HepG2 (cell line): ENCODE data around the gene TNNI2. TPM values are rescaled to one million over a fixed set of nuclear protein-coding genes. Genes with fewer than 3 reads are reported as not detected.
A peak's percentile ranks its signal among the peaks of the same experiment; 100 is the strongest.

Experiments
- AHR ChIP-seq: IDR thresholded peaks from 2 replicates; pipeline ENCODE4 v1.6.1; 2018; ENCODE audit warnings: missing genetic modification reagents, missing compliant biosample characterization
- CCDC6 ChIP-seq: sonication (generic); formaldehyde crosslinking; IDR thresholded peaks from 2 replicates; pipeline ENCODE4 v1.8.1; 2022; ENCODE audit warnings: mild to moderate bottlenecking, missing genetic modification reagents, moderate library complexity
- CREB1 ChIP-seq, 2 experiments: fragments of 450-650 bp in 1 of 2; IDR thresholded peaks; 2 replicates each; pipeline ENCODE4 v1.6.1; 2016 to 2017; ENCODE audit warnings: control low read depth in 1 of 2, mild to moderate bottlenecking in 1 of 2, missing compliant biosample characterization in 1 of 2, missing genetic modification characterization in 1 of 2
- FOXO1 ChIP-seq: sonication (generic); formaldehyde crosslinking; IDR thresholded peaks from 2 replicates; pipeline ENCODE4 v1.4.0; 2020; ENCODE audit warnings: missing genetic modification reagents
- HNF4A ChIP-seq: sonication (generic); formaldehyde crosslinking; IDR thresholded peaks from 2 replicates; pipeline ENCODE4 v1.4.0; 2020; ENCODE audit warnings: missing genetic modification reagents
- NONO ChIP-seq, 2 experiments: fragments of 450-650 bp in 1 of 2; sonication (generic) in 1 of 2; formaldehyde crosslinking in 1 of 2; IDR thresholded peaks in 1 of 2; conservative IDR thresholded peaks in 1 of 2; 2 replicates each; pipeline versions ENCODE4 v1.6.1 to v1.8.0; 2017 to 2022; ENCODE audit warnings: mild to moderate bottlenecking in 1 of 2, missing genetic modification reagents in 1 of 2, moderate library complexity in 1 of 2
- PAWR ChIP-seq: sonication (generic); formaldehyde crosslinking; IDR thresholded peaks from 2 replicates; pipeline ENCODE4 v1.4.0; 2020; ENCODE audit warnings: missing genetic modification reagents, mild to moderate bottlenecking, borderline replicate concordance
- PHF21A ChIP-seq: sonication (generic); formaldehyde crosslinking; IDR thresholded peaks from 2 replicates; pipeline ENCODE4 v1.5.0; 2020; ENCODE audit warnings: mild to moderate bottlenecking, missing genetic modification reagents
- RBM39 ChIP-seq: fragments of 200-400 bp; formaldehyde crosslinking; IDR thresholded peaks from one replicate; pipeline ENCODE4 v1.6.1; 2018; ENCODE audit warnings: antibody characterized with exemption, mild to moderate bottlenecking, low read depth, low read length; ENCODE audit not compliant: poor library complexity, severe bottlenecking
- ZNF12 ChIP-seq: sonication (generic); formaldehyde crosslinking; IDR thresholded peaks from 2 replicates; pipeline ENCODE4 v1.5.0; 2020; ENCODE audit warnings: missing genetic modification reagents
- ZNF30 ChIP-seq: sonication (generic); formaldehyde crosslinking; IDR thresholded peaks from 2 replicates; pipeline ENCODE4 v1.5.0; 2020; ENCODE audit warnings: mild to moderate bottlenecking, missing genetic modification reagents
- ZNF569 ChIP-seq: sonication (generic); formaldehyde crosslinking; IDR thresholded peaks from 2 replicates; pipeline ENCODE4 v1.5.0; 2020; ENCODE audit warnings: mild to moderate bottlenecking, missing genetic modification reagents, moderate library complexity, borderline replicate concordance
- ZSCAN30 ChIP-seq: sonication (generic); formaldehyde crosslinking; IDR thresholded peaks from 2 replicates; pipeline ENCODE4 v1.5.0; 2020; ENCODE audit warnings: mild to moderate bottlenecking, missing genetic modification reagents
- polyA plus RNA-seq, 8 experiments: library from polyadenylated mRNA; depleted of rRNA in 3 of 8; stranded (reverse) in 7 of 8; unstranded in 1 of 8; fragments of >200 nt; fragmentation: Illumina TruSeq in 4 of 8; extraction: Trizol in 4 of 8; gene quantifications; 2 replicates each; pipeline versions ENCODE4 v1.2.1 to v1.2.3, GENCODE V29; 2011 to 2016; ENCODE audit warnings: low read depth in 4 of 8, missing spikeins in 1 of 8, mixed read lengths in 1 of 8; ENCODE audit not compliant: insufficient read depth in 1 of 8
- total RNA-seq, 5 experiments: library from RNA; depleted of rRNA; stranded (reverse); fragments of >200 nt; fragmentation: Illumina TruSeq; extraction: Trizol; gene quantifications; 2 replicates each; pipeline ENCODE4 v1.2.3, GENCODE V29; 2016; ENCODE audit warnings: low read depth in 1 of 5
- TF ChIP-seq, protein P1 (sequence below): sonication (generic); formaldehyde crosslinking; IDR thresholded peaks from 2 replicates; pipeline ENCODE4 v1.4.0; 2020; ENCODE audit warnings: missing genetic modification reagents
- TF ChIP-seq, protein P2 (sequence below): sonication (generic); formaldehyde crosslinking; IDR thresholded peaks from 2 replicates; pipeline ENCODE4 v1.5.0; 2020; ENCODE audit warnings: missing genetic modification reagents
- TF ChIP-seq, protein P3 (sequence below): sonication (generic); formaldehyde crosslinking; IDR thresholded peaks from 2 replicates; pipeline ENCODE4 v1.4.0; 2020; ENCODE audit warnings: mild to moderate bottlenecking, missing genetic modification reagents
- TF ChIP-seq, protein P4 (sequence below): sonication (generic); formaldehyde crosslinking; IDR thresholded peaks from 2 replicates; pipeline ENCODE4 v1.9.0; 2022; ENCODE audit warnings: missing genetic modification reagents, mild to moderate bottlenecking, borderline replicate concordance

TNNI2 gene
- total and polyA plus RNA-seq, 2 of the 13 experiments (the other 11 are each of a cell fraction or from before 2014, with no cell fraction given) = 7.2 to 12.0 TPM

DNA sequence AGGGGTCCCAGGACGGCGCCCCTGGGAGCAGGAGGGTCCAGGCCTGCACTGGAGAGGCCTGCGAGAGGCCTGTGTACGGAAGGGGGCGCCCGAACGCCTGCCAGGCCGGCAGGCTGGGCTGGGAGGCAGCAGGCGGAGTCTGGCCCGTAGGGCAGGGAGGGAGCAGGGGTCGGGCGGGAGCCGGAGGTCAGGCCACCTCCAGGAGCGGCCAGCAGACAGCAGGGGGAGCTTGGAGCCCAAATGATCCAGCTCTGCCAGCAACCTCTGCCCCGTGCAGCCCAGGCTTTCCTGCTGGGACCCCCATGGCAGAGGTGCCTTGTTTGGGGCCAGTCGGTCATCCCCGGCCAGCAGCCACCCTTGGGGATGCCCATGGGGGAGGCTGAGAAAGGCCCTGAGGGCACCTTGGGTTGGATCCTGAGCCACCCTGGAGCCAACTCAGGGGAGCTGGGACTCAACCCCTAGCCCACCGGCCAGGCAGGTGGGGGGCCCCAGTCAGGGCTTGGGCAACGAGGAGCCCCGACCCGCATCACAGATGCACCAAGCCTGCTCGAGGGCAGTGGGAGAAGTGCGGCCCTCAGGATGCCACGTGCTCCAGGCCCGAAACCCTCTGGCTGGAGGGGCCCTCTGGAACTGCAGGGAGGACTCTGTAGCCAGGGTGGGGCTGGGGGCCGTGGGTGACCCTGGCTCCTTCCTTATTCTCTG is 13.6 kb upstream of the TNNI2 start (continued):
- TF ChIP-seq, protein P1, sequence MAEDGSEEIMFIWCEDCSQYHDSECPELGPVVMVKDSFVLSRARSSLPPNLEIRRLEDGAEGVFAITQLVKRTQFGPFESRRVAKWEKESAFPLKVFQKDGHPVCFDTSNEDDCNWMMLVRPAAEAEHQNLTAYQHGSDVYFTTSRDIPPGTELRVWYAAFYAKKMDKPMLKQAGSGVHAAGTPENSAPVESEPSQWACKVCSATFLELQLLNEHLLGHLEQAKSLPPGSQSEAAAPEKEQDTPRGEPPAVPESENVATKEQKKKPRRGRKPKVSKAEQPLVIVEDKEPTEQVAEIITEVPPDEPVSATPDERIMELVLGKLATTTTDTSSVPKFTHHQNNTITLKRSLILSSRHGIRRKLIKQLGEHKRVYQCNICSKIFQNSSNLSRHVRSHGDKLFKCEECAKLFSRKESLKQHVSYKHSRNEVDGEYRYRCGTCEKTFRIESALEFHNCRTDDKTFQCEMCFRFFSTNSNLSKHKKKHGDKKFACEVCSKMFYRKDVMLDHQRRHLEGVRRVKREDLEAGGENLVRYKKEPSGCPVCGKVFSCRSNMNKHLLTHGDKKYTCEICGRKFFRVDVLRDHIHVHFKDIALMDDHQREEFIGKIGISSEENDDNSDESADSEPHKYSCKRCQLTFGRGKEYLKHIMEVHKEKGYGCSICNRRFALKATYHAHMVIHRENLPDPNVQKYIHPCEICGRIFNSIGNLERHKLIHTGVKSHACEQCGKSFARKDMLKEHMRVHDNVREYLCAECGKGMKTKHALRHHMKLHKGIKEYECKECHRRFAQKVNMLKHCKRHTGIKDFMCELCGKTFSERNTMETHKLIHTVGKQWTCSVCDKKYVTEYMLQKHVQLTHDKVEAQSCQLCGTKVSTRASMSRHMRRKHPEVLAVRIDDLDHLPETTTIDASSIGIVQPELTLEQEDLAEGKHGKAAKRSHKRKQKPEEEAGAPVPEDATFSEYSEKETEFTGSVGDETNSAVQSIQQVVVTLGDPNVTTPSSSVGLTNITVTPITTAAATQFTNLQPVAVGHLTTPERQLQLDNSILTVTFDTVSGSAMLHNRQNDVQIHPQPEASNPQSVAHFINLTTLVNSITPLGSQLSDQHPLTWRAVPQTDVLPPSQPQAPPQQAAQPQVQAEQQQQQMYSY (CRISPR knock-in tag) = peak; percentile 34; the same call in 1 of the 2 replicates
- TF ChIP-seq, protein P2, sequence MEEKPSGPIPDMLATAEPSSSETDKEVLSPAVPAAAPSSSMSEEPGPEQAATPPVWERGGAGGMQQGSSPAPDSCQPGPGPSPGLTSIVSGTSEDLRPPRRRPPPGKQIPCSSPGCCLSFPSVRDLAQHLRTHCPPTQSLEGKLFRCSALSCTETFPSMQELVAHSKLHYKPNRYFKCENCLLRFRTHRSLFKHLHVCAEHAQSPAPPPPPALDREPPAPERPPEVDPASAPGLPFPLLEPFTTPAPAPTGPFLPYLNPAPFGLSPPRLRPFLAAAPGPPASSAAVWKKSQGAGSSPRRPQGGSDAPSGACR (CRISPR knock-in tag) = no peak
- TF ChIP-seq PAWR (CRISPR knock-in tag) (no peak), CREB1 (IDR thresholded peaks at IDR 0.05) (no peak), CREB1 (CRISPR knock-in tag; IDR thresholded peaks at IDR 0.05) (no peak), ZNF30 (CRISPR knock-in tag) (no peak), PHF21A (CRISPR knock-in tag) (peak; percentile 60; the same call in 1 of the 2 replicates), CCDC6 (CRISPR knock-in tag) (no peak), ZNF569 (CRISPR knock-in tag) (no peak), HNF4A (CRISPR knock-in tag) (peak; percentile 68), NONO (IDR thresholded peaks at IDR 0.05) (no peak), NONO (CRISPR knock-in tag; conservative IDR thresholded peaks at IDR 0.05) (peak; percentile 84), ZSCAN30 (CRISPR knock-in tag) (no peak), RBM39 (peak; percentile 54), FOXO1 (peak; percentile 52; the same call in 1 of the 2 replicates), ZNF12 (CRISPR knock-in tag) (peak; percentile 41; the same call in 1 of the 2 replicates), AHR (CRISPR knock-in tag) (no peak)
- TF ChIP-seq, protein P3, sequence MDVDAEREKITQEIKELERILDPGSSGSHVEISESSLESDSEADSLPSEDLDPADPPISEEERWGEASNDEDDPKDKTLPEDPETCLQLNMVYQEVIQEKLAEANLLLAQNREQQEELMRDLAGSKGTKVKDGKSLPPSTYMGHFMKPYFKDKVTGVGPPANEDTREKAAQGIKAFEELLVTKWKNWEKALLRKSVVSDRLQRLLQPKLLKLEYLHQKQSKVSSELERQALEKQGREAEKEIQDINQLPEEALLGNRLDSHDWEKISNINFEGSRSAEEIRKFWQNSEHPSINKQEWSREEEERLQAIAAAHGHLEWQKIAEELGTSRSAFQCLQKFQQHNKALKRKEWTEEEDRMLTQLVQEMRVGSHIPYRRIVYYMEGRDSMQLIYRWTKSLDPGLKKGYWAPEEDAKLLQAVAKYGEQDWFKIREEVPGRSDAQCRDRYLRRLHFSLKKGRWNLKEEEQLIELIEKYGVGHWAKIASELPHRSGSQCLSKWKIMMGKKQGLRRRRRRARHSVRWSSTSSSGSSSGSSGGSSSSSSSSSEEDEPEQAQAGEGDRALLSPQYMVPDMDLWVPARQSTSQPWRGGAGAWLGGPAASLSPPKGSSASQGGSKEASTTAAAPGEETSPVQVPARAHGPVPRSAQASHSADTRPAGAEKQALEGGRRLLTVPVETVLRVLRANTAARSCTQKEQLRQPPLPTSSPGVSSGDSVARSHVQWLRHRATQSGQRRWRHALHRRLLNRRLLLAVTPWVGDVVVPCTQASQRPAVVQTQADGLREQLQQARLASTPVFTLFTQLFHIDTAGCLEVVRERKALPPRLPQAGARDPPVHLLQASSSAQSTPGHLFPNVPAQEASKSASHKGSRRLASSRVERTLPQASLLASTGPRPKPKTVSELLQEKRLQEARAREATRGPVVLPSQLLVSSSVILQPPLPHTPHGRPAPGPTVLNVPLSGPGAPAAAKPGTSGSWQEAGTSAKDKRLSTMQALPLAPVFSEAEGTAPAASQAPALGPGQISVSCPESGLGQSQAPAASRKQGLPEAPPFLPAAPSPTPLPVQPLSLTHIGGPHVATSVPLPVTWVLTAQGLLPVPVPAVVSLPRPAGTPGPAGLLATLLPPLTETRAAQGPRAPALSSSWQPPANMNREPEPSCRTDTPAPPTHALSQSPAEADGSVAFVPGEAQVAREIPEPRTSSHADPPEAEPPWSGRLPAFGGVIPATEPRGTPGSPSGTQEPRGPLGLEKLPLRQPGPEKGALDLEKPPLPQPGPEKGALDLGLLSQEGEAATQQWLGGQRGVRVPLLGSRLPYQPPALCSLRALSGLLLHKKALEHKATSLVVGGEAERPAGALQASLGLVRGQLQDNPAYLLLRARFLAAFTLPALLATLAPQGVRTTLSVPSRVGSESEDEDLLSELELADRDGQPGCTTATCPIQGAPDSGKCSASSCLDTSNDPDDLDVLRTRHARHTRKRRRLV (CRISPR knock-in tag) = peak; percentile 42; the same call in 1 of the 2 replicates
- TF ChIP-seq, protein P4, sequence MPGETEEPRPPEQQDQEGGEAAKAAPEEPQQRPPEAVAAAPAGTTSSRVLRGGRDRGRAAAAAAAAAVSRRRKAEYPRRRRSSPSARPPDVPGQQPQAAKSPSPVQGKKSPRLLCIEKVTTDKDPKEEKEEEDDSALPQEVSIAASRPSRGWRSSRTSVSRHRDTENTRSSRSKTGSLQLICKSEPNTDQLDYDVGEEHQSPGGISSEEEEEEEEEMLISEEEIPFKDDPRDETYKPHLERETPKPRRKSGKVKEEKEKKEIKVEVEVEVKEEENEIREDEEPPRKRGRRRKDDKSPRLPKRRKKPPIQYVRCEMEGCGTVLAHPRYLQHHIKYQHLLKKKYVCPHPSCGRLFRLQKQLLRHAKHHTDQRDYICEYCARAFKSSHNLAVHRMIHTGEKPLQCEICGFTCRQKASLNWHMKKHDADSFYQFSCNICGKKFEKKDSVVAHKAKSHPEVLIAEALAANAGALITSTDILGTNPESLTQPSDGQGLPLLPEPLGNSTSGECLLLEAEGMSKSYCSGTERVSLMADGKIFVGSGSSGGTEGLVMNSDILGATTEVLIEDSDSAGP (CRISPR knock-in tag) = peak; percentile 55; the same call in 1 of the 2 replicates
